ENCODE measurements around the gene IL4I1.

Gene IL4I1

GRCh38 chr19:49856574-49857021 is 40.1 kb downstream of the IL4I1 start:
- Histone ChIP-seq H2AFZ (ENCODE audit: low read length) (no peak overlapping the region), H4K20me1 (ENCODE audit: insufficient read depth, low read length, poor library complexity, severe bottlenecking) (peaks cover 56% of the 10 kb centered on the region), H3K9me2 (replicated peaks; ENCODE audit: low read depth, low read length) (no peaks in the 10 kb centered on the region), H3K36me3 (ENCODE audit: insufficient read depth, low read length) (peaks cover 53% of the 10 kb centered on the region; the same call in 1 of the 2 replicates), H3K27me3 (ENCODE audit: insufficient read depth, low read length, poor library complexity, severe bottlenecking) (no peaks in the 10 kb centered on the region), H3K79me2 (ENCODE audit: insufficient read depth, low read length) (peaks cover 37% of the 10 kb centered on the region), H3F3A (ENCODE audit: low read depth) (no peaks in the 10 kb centered on the region), H3K4me3 (ENCODE audit: low read length, poor library complexity, severe bottlenecking) (no peak overlapping the region), H3K4me1 (ENCODE audit: insufficient read depth, low read length, poor library complexity, severe bottlenecking) (peaks cover 14% of the 10 kb centered on the region), H3K9me3 (ENCODE audit: insufficient read depth, low read depth, low read length) (no peaks in the 10 kb centered on the region), H3K4me2 (ENCODE audit: low read depth, low read length, poor library complexity, severe bottlenecking) (no peak overlapping the region), H3K9ac (ENCODE audit: low read depth, low read length, poor library complexity, severe bottlenecking) (no peak overlapping the region)
- TF ChIP-seq EZH2phosphoT487 (IDR thresholded peaks at IDR 0.05; ENCODE audit: borderline replicate concordance) (no peak), CTCF (conservative IDR thresholded peaks at IDR 0.05; ENCODE audit: low read length) (no peak)

- Histone ChIP-seq H4K20me1 (ENCODE audit: insufficient read depth, low read length, poor library complexity, severe bottlenecking) (peaks cover 50% of the 10 kb centered on the region), H3K4me2 (ENCODE audit: low read depth, low read length, poor library complexity, severe bottlenecking) (no peak overlapping the region), H3K36me3 (ENCODE audit: insufficient read depth, low read length) (peaks cover 47% of the 10 kb centered on the region; the same call in 1 of the 2 replicates), H2AFZ (ENCODE audit: low read length) (no peak overlapping the region), H3K4me1 (ENCODE audit: insufficient read depth, low read length, poor library complexity, severe bottlenecking) (peaks cover 14% of the 10 kb centered on the region), H3K27me3 (ENCODE audit: insufficient read depth, low read length, poor library complexity, severe bottlenecking) (no peaks in the 10 kb centered on the region), H3K9me2 (replicated peaks; ENCODE audit: low read depth, low read length) (no peaks in the 10 kb centered on the region), H3K4me3 (ENCODE audit: low read length, poor library complexity, severe bottlenecking) (no peak overlapping the region), H3K79me2 (ENCODE audit: insufficient read depth, low read length) (peaks cover 37% of the 10 kb centered on the region), H3K9ac (ENCODE audit: low read depth, low read length, poor library complexity, severe bottlenecking) (no peak overlapping the region), H3F3A (ENCODE audit: low read depth) (no peaks in the 10 kb centered on the region), H3K9me3 (ENCODE audit: insufficient read depth, low read depth, low read length) (no peaks in the 10 kb centered on the region)
- TF ChIP-seq CTCF (conservative IDR thresholded peaks at IDR 0.05; ENCODE audit: low read length) (no peak), EZH2phosphoT487 (IDR thresholded peaks at IDR 0.05; ENCODE audit: borderline replicate concordance) (no peak)
Measured at GRCh38 chr19:49855676-49856573, 40.8 kb downstream of the IL4I1 start.

GRCh38 chr19:49855277-49855675 is 41.4 kb downstream of the IL4I1 start:
- Histone ChIP-seq H3K9me2 (replicated peaks; ENCODE audit: low read depth, low read length) (no peaks in the 10 kb centered on the region), H3K79me2 (ENCODE audit: insufficient read depth, low read length) (peaks cover 37% of the 10 kb centered on the region), H3K4me2 (ENCODE audit: low read depth, low read length, poor library complexity, severe bottlenecking) (no peak overlapping the region), H3K4me3 (ENCODE audit: low read length, poor library complexity, severe bottlenecking) (no peak overlapping the region), H3K36me3 (ENCODE audit: insufficient read depth, low read length) (peaks cover 41% of the 10 kb centered on the region; the same call in 1 of the 2 replicates), H3K9ac (ENCODE audit: low read depth, low read length, poor library complexity, severe bottlenecking) (no peak overlapping the region), H3K4me1 (ENCODE audit: insufficient read depth, low read length, poor library complexity, severe bottlenecking) (peaks cover 14% of the 10 kb centered on the region), H4K20me1 (ENCODE audit: insufficient read depth, low read length, poor library complexity, severe bottlenecking) (peaks cover 50% of the 10 kb centered on the region), H3K9me3 (ENCODE audit: insufficient read depth, low read depth, low read length) (no peaks in the 10 kb centered on the region), H3F3A (ENCODE audit: low read depth) (0 out of 2 replicates have a peak, but pooled peaks cover 3% of the 10 kb centered on the region), H2AFZ (ENCODE audit: low read length) (no peak overlapping the region), H3K27me3 (ENCODE audit: insufficient read depth, low read length, poor library complexity, severe bottlenecking) (no peaks in the 10 kb centered on the region)
- TF ChIP-seq CTCF (conservative IDR thresholded peaks at IDR 0.05; ENCODE audit: low read length) = no peak
- TF ChIP-seq EZH2phosphoT487 (IDR thresholded peaks at IDR 0.05; ENCODE audit: borderline replicate concordance) = no peak
